ENCODE results near the gene ALK.
A peak's percentile ranks its signal among the peaks of the same experiment; 100 is the strongest.

ALK gene

GRCh38 chr2:29481313-29481712, 440.1 kb downstream of the ALK start:
- no peak for TF ChIP-seq CTCF (IDR thresholded peaks at IDR 0.05; ENCODE audit: extremely low read depth, missing control alignments)

GRCh38 chr2:29480426-29480825, 441.0 kb downstream of the ALK start:
- no peak for TF ChIP-seq CTCF (IDR thresholded peaks at IDR 0.05; ENCODE audit: extremely low read depth, missing control alignments)
- DNase-seq (ENCODE audit: low spot score), result peak; percentile 7

More at GRCh38 chr2:29481313-29481712, 440.1 kb downstream of the ALK start:
- DNase-seq (ENCODE audit: low spot score), result no peak

- no peak for TF ChIP-seq CTCF (IDR thresholded peaks at IDR 0.05; ENCODE audit: extremely low read depth, missing control alignments)
- DNase-seq (ENCODE audit: low spot score), result no peak
Observed at GRCh38 chr2:29479401-29479800, 442.0 kb downstream of the ALK start.

GRCh38 chr2:29478641-29479040, 442.7 kb downstream of the ALK start:
- DNase-seq (ENCODE audit: low spot score), result no peak
- no peak for TF ChIP-seq CTCF (IDR thresholded peaks at IDR 0.05; ENCODE audit: extremely low read depth, missing control alignments)

- TF ChIP-seq CTCF (IDR thresholded peaks at IDR 0.05; ENCODE audit: extremely low read depth, missing control alignments), result no peak
- DNase-seq (ENCODE audit: low spot score), result no peak
Observed at GRCh38 chr2:29477186-29477585, 444.2 kb downstream of the ALK start.

GRCh38 chr2:29475499-29475898, 445.9 kb downstream of the ALK start:
- TF ChIP-seq CTCF (IDR thresholded peaks at IDR 0.05; ENCODE audit: extremely low read depth, missing control alignments), result no peak
- DNase-seq (ENCODE audit: low spot score), result no peak

GRCh38 chr2:29469961-29470360, 451.4 kb downstream of the ALK start:
- no peak for TF ChIP-seq CTCF (IDR thresholded peaks at IDR 0.05; ENCODE audit: extremely low read depth, missing control alignments)
- no peak for DNase-seq (ENCODE audit: low spot score)

Data from GM20000 (cell line).